Glomerular visceral epithelial cell (primary cell): ENCODE data around the gene CD53.

Experiments used
- DNase-seq: peaks from one replicate; pipeline ENCODE4 v3.0.0-alpha.2; 2016; ENCODE audit errors: extremely low spot score

Gene CD53

GRCh38 chr1:110876748-110877341, 3.9 kb downstream of the CD53 start:
- DNase-seq, result no peak

DNA sequence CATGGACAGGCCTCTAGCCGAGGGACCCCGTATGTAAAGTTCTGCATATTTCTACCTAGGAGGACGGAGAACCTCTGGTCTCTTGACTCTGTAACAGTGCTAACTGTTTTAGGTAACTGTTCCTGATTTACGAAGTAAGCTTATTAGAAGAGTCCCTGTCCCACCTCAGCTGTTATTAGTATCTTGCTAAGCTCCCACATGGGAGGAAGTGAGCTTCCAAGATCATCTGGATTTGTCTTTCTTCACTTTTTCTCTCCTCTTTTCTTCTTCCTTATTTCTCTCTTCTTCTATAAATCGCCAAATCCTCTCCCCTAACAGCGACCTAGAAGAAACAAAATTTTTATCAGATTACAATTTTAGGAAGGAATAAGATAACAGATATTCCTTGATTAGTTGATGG, 4.4 kb downstream of the CD53 start:
- no peak for DNase-seq

- no peak for DNase-seq
Measured at GRCh38 chr1:110877776-110878175, 4.8 kb downstream of the CD53 start.

DNA sequence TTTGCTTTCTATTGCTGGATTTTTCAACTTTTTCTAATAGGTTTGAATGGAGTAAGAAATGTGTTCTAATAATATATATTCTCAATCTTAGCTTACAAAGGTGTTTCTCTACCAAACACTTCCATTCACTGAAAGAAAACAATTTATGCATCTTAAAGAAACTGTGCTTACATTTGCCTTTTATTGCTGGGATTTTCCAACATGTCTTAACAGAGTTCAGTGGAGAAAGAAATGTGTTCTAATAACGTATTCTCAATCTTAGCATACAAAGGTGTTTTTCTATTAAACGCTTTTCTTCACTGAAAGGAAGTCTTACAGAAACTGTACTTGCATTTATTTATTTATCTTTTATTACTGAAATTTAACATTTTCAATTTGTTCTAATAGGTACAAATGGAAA, 5.6 kb downstream of the CD53 start:
- no peak for DNase-seq

DNA sequence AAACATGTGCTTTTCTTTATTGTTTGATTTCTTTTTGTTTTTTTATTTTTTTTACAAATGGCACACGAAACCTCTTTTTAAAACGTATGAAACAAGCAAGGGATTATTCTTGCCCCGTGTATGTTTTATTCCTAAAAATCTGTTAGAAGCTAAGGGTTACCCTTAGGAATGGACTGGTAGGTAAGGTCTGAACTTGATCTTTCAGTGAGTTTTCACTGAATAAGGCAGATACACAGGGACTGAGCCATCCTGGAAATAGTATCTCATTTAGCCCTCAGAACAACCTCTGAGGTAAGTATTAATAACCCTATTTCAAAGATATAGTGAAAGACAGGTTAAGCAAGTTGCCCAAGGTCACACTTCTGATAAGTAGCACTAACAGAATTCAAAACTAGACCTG, 6.0 kb downstream of the CD53 start:
- DNase-seq, result no peak

- DNase-seq, result peak; percentile 4
Measured at GRCh38 chr1:110879758-110880606, 7.0 kb downstream of the CD53 start.

DNA sequence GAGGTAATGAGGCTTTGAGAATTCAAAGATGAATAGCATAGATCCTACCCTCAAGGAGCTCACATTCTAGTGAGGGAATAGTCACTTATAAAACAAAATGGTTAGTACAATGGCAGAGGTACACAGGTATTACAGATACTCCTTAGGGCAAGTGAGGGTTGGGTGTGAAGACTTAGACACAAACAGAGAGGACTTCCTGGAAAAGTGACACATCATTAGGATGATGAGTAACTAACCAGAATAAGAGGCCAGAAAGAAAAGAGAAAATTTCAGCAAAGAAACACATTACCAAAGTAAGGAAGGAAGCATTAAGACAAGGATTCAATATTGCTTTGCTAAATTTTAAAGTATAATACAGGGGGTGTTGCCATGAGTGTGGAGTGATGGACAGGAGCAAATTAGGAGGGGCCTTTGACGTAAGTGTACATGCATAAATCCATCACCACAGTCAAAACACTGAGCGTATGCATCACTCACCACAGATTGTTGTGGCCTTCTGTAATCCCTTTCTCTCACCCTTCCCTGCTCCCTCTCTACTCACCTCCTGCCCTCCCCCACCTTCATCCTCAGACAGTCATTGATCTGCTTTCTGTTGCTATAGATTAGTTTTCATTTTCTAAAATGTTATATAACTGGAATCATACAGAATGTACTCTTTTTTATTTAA, 7.9 kb downstream of the CD53 start:
- peak; percentile 46 for DNase-seq

DNA sequence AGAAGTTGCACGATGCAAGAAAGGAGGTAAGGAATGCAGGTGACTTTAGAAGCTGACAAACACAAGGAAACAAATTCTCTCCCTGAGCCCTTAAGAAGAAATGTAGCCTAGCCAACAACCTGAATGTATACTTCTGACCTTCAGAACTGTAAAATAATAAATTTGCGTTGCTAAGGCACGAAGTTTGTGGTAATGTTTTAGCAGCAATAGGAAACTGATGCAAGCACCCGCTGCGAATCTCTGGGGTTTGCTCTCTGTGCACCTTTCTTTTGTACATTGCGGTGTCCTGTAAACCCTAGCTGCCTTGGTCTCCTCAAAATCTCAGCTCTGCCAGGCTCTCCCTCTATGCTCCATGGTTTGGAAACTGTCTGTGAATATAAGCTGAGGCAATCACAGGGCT, 15.1 kb downstream of the CD53 start:
- no peak for DNase-seq

- DNase-seq, result no peak
Measured at GRCh38 chr1:110888641-110889040, 15.7 kb downstream of the CD53 start.

DNA sequence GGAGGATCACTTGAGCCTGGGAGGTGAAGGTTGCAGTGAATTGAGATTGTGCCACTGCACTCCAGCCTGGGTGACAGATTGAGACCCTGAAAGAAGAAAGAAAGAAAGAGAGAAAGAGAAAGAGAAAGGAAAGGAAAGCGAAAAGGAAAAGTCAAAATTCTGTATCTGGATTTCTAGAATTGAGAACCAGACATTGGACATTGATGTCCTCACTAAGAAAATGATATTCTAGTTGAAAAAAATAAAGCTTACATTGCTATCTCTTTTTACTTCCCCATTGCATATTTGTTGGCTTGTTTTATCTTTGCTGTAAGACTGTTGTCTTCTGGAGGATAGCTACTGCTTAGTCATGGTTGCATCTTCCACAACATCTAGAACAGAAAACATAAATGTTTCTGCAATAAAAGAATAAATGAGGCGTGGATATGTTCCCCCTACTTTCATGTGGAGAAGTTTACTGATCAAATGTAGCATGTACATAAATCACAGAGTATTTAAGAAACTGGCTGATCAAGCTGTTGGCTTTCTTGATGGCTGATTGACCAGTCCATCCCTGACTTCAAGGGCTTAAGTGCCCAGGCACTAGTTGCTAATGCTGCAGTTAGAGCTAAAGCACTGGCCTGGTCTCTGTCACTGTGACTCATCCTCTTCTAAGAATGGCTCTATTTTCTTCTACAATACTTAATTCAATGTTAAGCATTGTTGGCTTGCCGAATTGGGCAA, 17.7 kb downstream of the CD53 start:
- DNase-seq, result no peak

- no peak for DNase-seq
Measured at GRCh38 chr1:110893908-110894490, 21.1 kb downstream of the CD53 start.

DNA sequence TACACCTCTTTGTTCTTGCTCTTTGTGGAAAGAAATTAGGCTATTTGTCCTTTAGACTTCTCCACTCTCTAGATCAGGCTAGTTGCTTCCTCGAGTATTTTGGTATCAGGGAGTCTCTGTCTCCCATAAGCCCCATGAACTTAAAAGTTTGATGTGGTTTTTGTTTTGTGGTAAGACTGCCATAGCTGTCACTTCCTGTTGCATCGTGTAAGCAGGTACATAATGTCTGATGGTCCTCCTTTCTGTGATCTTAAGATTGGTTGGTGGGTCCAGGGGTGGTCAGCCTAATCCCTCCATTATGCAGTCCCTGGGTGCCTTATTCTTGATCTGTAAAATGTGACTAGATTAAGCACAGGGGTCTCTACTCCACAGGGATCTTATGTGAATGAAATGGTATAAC, 23.1 kb downstream of the CD53 start:
- no peak for DNase-seq

DNA sequence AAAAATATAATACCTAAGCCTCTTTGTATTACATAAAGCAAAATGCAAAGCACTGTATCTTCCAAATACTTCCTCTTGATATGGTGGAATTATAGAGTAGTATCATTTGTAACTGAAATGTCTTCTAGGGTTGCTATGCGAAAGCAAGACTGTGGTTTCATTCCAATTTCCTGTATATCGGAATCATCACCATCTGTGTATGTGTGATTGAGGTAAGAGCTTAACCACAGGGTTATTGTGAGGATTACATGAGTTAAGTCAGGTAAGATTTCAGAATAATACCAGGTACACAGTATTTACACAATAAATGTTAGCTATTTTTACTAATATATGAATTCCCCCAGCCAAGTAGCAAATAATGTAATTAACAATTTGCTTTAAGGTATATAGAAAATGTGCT, 24.7 kb downstream of the CD53 start:
- DNase-seq, result no peak

- no peak for DNase-seq
Measured at GRCh38 chr1:110898734-110899457, 25.9 kb downstream of the CD53 start.

DNA sequence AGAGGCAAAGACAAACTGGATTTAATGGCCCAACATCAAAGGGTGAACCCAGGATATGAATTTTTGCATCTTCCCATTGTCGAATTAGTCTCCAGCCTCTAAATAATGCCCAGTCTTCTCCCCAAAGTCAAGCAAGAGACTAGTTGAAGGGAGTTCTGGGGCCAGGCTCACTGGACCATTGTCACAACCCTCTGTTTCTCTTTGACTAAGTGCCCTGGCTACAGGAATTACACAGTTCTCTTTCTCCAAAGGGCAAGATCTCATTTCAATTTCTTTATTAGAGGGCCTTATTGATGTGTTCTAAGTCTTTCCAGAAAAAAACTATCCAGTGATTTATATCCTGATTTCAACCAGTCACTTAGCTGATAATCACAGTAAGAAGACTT, 26.5 kb downstream of the CD53 start:
- no peak for DNase-seq

- no peak for DNase-seq
Measured at GRCh38 chr1:110902820-110903463, 30.0 kb downstream of the CD53 start.

- DNase-seq, result no peak
Measured at GRCh38 chr1:110903853-110904500, 31.0 kb downstream of the CD53 start.

DNA sequence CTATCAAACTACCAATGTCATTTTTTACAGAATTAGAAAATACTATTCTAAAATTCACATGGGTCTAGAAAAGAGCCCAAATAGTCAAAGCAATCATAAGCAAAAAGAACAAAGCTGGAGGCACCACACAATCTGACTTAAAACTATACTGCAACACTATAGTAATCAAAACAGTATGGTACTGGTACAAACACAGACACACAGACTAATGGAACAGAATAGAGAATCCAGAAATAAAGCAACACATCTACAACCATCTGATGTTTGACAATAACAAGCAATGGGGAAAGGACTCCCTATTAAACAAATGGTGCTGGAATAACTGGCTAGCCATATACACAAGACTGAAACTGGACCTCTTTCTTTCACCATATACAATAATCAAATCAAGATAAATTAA, 39.8 kb downstream of the CD53 start:
- DNase-seq, result no peak

GRCh38 chr1:110914676-110915075, 41.7 kb downstream of the CD53 start:
- DNase-seq, result no peak

DNA sequence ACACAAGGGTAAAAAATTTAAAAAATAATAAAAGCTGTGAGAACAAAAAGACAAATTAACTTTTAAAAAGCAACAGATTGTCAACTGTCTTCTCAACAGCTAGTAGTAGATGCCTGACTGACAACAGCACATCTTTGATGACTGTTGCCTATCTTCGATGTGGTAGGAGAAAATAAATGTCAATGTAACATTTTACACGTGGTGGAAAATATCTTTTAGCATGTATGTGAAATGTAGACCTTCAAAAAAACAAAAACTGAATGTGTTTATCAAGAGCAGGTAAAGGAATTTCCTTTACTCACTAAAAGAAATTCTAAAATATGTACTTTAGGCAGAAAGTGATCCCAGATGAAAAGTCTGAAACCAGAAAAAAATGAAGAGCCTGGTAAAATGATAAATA, 42.9 kb downstream of the CD53 start:
- no peak for DNase-seq
